ACC112 (cell line): Measurements from ENCODE around the gene GGN.
"Not testable (repeated sequence)": the region's sequence is repeated elsewhere in the genome, so short reads cannot be mapped to it uniquely, and the experiment has no call there.

Experiments used
- H2AFZ ChIP-seq: fragments of 200-600 bp; sonication (generic); one replicate; pipeline ENCODE4 v1.6.0; 2017; ENCODE audit warnings: antibody characterized with exemption, low read length; ENCODE audit not compliant: unreplicated experiment
- H3K27ac ChIP-seq: fragments of 200-600 bp; sonication (generic); 2 replicates; pipeline ENCODE4 v1.5.1; 2014; ENCODE audit warnings: low read depth, mild to moderate bottlenecking, antibody characterized with exemption, low read length, moderate library complexity
- H3K27me3 ChIP-seq: fragments of 200-600 bp; sonication (generic); 2 replicates; pipeline ENCODE4 v1.6.1; 2014; ENCODE audit warnings: mild to moderate bottlenecking, antibody characterized with exemption, low read length, moderate library complexity, mixed read lengths; ENCODE audit not compliant: insufficient read depth
- H3K36me3 ChIP-seq: fragments of 200-600 bp; sonication (generic); 2 replicates; pipeline ENCODE4 v1.6.1; 2016; ENCODE audit warnings: mild to moderate bottlenecking, antibody characterized with exemption, low read length, moderate library complexity, mixed read lengths; ENCODE audit not compliant: insufficient read depth
- H3K4me1 ChIP-seq: fragments of 200-600 bp; sonication (generic); one replicate; pipeline ENCODE4 v1.6.1; 2016; ENCODE audit warnings: low read length, mixed read lengths; ENCODE audit not compliant: insufficient read depth, unreplicated experiment, control insufficient read depth
- H3K4me3 ChIP-seq: fragments of 200-600 bp; sonication (generic); 2 replicates; pipeline ENCODE4 v1.5.1; 2014; ENCODE audit warnings: mild to moderate bottlenecking, low read depth, low read length
- H3K79me2 ChIP-seq: fragments of 200-600 bp; sonication (generic); one replicate; pipeline ENCODE4 v1.6.0; 2016; ENCODE audit warnings: low read length; ENCODE audit not compliant: control insufficient read depth, unreplicated experiment, insufficient read depth

The GGN gene, protein sequence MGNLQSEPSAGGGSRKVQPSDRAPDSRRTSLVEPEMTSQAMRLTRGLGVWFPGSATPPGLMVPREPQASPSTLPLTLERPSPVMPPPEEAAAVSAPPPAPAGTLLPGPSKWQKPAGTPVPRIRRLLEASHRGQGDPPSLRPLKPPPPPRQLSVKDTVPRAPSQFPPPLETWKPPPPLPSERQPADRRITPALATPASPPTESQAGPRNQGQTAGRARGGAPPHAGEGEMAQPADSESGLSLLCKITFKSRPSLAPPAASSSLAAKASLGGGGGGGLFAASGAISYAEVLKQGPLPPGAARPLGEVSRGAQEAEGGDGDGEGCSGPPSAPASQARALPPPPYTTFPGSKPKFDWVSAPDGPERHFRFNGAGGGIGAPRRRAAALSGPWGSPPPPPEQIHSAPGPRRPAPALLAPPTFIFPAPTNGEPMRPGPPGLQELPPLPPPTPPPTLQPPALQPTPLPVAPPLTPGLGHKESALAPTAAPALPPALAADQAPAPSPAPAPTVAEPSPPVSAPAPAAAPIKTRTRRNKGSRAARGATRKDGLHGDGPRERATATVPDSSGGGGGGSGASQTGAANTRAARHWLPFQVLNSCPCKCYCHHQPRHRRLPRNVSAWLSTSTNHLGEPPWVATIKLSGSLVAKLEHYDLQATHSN

DNA sequence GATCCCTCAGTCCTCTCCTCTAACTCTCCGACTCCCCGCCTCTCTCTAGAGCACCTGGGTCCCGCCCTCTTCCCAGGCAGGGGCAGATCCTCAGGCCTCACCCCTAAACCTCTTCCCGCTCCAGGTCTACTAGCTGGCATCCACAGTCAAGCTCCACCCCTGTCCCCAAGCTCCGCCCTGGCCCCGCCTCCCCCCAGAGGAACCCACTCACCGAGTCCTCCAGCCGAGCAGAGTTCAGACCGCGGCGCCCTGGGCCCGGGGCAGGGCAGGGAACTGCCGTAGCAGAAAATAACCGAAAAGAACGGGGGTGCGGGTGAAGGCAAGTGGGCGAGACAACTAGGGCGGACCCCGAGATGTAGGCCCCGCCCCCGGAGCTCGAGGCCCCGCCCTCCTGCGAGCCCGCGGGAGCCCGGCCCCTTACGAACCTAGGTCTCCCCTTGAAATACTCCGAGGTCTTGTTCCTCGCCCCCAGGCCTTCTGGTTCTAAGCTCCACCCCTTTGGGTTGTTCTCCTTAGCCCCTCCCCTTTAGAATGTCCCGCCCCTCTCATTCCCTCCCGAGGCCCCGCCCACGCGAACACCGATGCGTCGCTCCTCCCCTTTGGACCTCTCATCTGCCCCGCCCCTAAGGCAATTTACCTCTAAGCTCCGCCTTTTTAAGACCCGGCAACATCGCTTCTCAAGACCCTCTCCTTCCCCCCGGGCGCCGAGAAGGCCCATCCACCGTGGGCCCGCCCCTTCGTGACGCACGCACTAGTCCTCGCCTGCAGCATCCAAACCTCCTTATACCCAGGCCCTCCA lies at the start of gene GGN:
Gene GGN (minus strand): TSS at position 485 of the 799 bp plus-strand sequence. CDS start 773 bp downstream, outside the sequence.
- no peaks in the 10 kb centered on the region for H3K27me3 ChIP-seq
- H3K4me1 ChIP-seq = peaks cover 20% of the 10 kb centered on the region
- peaks cover 11% of the 10 kb centered on the region for H3K79me2 ChIP-seq
- H2AFZ ChIP-seq = peak within 1 kb of the TSS; percentile 68
- H3K36me3 ChIP-seq = no peaks in the 10 kb centered on the region
- H3K4me3 ChIP-seq = peak within 1 kb of the TSS; percentile 88
- H3K27ac ChIP-seq = peak within 1 kb of the TSS; percentile 86

DNA sequence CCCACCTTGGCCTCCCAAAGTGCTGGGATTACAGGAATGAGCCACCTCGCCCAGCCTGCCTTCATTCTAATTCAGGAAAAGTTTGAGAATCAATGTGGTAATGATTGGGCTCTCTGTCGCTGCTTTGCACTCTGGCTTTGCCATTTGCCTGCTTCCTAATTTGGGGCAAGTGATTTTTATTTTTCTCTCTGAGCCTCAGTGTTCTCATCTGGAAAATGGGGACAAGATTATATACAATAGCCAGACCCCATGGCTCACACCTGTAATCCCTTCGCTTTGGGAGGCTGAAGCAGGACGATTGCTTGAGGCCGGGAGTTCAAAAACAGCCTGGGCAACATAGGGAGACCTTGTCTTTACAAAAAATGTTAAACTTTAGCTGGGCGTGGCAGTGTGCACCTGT lies 49.5 kb upstream of the GGN start:
- no peak overlapping the region for H3K4me3 ChIP-seq
- H3K36me3 ChIP-seq = no peaks in the 10 kb centered on the region
- no peaks in the 10 kb centered on the region for H3K4me1 ChIP-seq
- H3K79me2 ChIP-seq = no peaks in the 10 kb centered on the region
- H3K27me3 ChIP-seq = peaks cover 12% of the 10 kb centered on the region
- H2AFZ ChIP-seq = no peak overlapping the region
- H3K27ac ChIP-seq = no peak overlapping the region

DNA sequence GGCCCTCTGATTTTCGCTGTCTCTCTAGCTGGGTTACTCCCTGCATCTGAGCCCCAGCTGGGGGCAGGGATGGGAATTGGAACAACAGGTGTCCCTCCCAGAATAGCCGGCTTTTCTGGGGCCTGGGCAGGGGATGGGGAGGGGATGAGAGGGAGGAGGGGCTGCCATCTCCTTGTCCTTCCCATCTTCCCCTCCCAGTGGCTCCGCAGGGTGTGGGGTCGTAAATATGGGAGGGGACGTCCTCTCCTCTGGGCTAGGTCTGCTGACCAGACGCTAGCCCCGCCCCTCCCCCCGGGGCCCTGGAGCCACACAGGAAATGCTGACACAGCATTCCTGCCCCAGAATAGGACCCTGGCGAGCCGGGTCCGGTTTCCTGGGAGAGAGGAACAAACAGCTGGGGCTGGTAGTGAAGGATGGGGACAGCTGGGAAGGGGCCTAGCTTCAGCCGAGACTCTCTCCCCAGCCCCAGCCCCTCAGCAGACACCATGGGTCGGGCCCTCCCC lies 46.8 kb upstream of the GGN start:
- Histone ChIP-seq H3K36me3 (no peaks in the 10 kb centered on the region), H3K79me2 (no peaks in the 10 kb centered on the region), H3K27ac (no peak overlapping the region), H3K4me1 (no peaks in the 10 kb centered on the region), H3K27me3 (peaks cover 18% of the 10 kb centered on the region), H3K4me3 (no peak overlapping the region), H2AFZ (no peak overlapping the region)

DNA sequence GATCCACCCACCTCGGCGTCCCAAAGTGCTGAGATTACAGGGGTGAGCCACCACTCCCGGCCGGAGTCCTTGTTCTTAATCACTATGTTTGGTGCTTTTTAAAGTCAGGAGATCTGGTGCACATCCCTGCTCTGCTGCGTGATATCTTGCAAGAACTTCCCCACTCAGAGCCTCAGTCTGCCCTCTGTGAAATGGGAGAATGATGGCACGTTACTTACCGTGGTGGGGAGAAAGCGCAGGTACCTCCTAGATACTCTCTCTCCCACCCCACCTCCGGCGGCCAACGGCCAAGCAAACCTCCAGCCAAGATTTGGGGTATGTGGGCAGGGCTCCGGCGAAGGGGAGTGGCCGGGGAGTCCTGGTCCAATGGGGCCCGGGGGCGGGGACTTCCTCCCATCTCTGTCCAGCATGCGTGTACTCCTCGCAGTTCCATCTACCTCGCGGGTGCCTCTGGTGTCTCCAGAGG lies 45.5 kb upstream of the GGN start, which contains the start of gene RYR1:
Gene RYR1 (plus strand): TSS at position 424 of the 466 bp plus-strand sequence. CDS start 139 bp downstream, outside the sequence.
- Histone ChIP-seq H3K4me3 (no peak within 1 kb of the TSS), H3K36me3 (no peaks in the 10 kb centered on the region), H3K27me3 (peaks cover 21% of the 10 kb centered on the region), H2AFZ (no peak within 1 kb of the TSS), H3K4me1 (no peaks in the 10 kb centered on the region), H3K27ac (no peak within 1 kb of the TSS), H3K79me2 (no peaks in the 10 kb centered on the region)

DNA sequence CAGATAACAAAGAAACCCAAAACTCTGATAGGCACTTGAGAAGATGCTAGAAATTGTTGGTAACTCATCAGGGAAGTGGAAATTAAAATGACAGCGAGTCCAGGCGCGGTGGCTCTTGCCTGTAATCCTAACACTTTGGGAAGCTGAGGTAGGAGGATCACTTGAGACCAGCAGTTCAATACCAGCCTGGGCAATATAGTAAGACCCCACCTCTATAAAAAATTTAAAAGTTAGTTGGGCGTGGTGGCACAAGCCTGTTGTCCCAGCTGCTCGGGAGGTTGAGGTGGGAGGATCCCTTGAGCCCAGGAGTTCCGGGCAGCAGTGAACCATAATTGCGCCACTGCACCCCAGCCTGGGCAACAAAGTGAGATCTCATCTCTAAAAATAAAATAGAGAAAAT lies 43.1 kb upstream of the GGN start:
- Histone ChIP-seq H3K27ac (no peak overlapping the region), H3K4me3 (no peak overlapping the region), H3K79me2 (no peaks in the 10 kb centered on the region), H3K36me3 (no peaks in the 10 kb centered on the region), H3K4me1 (no peaks in the 10 kb centered on the region), H3K27me3 (peaks cover 21% of the 10 kb centered on the region), H2AFZ (no peak overlapping the region)

DNA sequence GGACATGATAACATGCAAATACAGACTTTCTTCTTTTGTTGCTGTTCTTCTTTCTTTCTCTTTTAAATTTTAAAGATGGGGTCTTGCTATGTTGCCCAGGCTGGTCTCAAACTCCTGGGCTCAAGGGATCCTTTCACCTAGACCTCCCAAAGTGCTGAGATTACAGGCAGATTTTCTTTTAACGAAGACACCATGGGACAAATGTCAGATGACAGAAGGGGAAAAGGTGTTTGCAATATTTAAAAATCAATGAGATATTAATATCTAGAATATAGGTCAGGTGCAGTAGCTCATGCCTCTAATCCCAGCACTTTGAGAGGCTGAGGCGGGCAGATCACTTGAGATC lies 42.0 kb upstream of the GGN start:
- peaks cover 20% of the 10 kb centered on the region for H3K27me3 ChIP-seq
- H3K36me3 ChIP-seq = no peaks in the 10 kb centered on the region
- H3K4me1 ChIP-seq = no peaks in the 10 kb centered on the region
- no peak overlapping the region for H2AFZ ChIP-seq
- no peak overlapping the region for H3K4me3 ChIP-seq
- no peaks in the 10 kb centered on the region for H3K79me2 ChIP-seq
- H3K27ac ChIP-seq = no peak overlapping the region

DNA sequence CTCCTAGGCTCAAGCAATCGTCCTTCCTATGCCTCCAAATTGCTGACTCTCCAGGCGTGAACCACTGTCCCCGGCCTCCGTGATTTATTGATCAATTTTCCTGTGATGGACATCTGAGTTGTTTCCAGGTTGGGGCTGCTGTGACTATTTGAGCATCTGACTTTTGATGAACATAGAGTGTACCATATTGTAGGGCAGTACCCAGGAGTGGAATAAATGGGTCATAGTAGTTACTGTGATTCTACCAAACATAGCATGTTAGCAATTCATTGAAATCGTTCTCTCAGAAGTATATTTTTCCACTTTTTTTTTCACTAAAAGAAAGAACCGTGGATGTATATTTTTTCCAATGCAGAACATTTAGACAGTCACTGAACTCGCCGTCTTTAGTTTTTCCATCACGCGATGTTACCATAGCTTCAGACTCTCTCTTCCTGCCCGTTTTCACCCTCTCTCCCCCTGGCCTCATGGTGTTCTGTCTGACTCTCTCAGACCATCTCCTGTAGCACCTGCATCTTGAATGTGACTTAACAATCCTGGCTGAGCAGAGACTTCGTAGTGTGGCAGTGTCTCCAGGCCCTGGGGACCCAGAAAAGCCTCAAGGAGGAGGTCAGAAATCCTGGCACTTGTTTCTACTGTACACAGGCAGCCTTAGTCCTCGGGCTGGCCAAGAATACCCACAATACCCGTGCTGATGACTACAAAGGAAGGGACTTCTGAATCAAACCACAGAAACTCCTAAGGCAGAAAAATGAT lies 41.4 kb upstream of the GGN start:
- peaks cover 14% of the 10 kb centered on the region for H3K27me3 ChIP-seq
- no peaks in the 10 kb centered on the region for H3K79me2 ChIP-seq
- no peak overlapping the region for H2AFZ ChIP-seq
- H3K4me1 ChIP-seq = no peaks in the 10 kb centered on the region
- no peak overlapping the region for H3K4me3 ChIP-seq
- H3K36me3 ChIP-seq = no peaks in the 10 kb centered on the region
- no peak overlapping the region for H3K27ac ChIP-seq

DNA sequence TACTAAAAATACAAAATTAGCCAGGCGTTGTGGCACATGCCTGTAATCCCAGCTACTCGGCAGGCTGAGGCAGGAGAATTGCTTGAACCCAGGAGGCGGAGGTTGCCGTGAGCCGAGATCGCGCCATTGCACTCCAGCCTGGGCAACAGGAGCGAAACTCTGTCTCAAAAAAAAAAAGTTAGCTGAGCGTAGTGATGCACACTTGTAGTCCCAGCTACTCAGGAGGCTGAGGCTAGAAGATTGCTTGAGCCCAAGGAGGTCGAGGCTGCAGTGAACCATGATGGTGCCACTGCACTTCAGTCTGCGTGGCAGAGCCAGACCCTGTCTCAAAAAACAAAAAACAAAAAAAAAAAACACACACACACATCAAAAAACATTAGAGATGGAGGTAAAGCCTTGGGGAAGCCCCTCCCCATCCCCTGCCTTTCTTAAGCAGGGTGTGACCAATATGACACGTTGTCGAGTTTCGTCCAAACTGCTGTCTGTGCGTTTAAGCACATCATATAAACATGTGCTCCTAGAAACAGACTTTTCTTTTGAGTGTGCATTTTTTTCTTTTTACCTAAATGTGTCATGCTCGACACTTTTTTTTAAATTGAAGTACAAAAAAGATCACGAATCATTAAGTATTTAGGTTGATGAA lies 39.3 kb upstream of the GGN start:
- not testable (repeated sequence) for H3K4me1 ChIP-seq, H3K27ac ChIP-seq, H3K79me2 ChIP-seq, H2AFZ ChIP-seq, H3K4me3 ChIP-seq, H3K27me3 ChIP-seq, H3K36me3 ChIP-seq

DNA sequence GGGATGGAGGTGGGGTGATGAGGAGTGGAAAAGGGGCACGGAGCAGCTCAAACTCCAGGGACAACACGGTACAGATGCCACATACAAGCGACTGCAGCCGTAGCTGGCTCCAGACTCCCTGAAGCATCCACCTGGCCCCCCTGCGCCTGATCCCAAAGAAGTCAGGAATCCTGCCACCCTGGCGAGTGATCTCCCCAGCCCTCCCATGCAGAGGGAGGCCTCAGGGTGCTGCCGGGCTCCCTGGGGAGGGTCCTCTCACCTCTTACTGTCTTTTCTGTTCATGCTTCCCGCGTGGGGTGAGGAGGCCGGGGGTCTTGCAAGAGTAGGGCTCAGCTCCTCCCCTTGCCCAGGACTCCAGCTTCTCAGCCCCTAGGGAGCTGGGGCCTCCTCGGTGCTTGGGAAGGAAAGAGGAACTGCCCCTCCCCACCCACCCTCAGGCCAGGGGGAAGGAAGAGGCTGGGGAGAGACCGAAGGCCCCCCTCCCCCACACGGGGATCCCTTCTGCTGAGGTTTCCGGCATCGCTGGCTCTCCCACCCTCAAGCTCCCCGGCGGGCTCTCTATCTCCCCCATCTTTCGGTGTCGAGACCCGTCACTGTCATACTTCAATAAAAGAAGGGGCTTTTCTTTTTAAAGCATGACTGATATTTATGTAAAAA lies 38.1 kb upstream of the GGN start, which contains the start of gene RASGRP4:
Gene RASGRP4 (minus strand): TSS at position 410 of the 657 bp plus-strand sequence. CDS start 128 bp downstream, at position 282.
- H3K4me3 ChIP-seq = no peak within 1 kb of the TSS
- no peaks in the 10 kb centered on the region for H3K36me3 ChIP-seq
- no peaks in the 10 kb centered on the region for H3K4me1 ChIP-seq
- H3K79me2 ChIP-seq = no peaks in the 10 kb centered on the region
- 0 out of 2 replicates have a peak, but pooled peaks cover 4% of the 10 kb centered on the region for H3K27me3 ChIP-seq
- no peak within 1 kb of the TSS for H3K27ac ChIP-seq
- no peak within 1 kb of the TSS for H2AFZ ChIP-seq
